Fibroblast of villous mesenchyme (primary cell): ENCODE measurements around the gene HUNK. TPM values are rescaled to one million over a fixed set of nuclear protein-coding genes. Genes with fewer than 3 reads are reported as not detected.

ENCODE experiments used
- DNase-seq: peaks from one replicate; pipeline ENCODE4 v3.0.0-alpha.2; 2010; ENCODE audit warnings: low read depth
- H3K4me3 ChIP-seq: 2 replicates; pipeline ENCODE4 v1.5.1; 2011; ENCODE audit warnings: low read depth, mild to moderate bottlenecking, low read length
- total RNA-seq: library from RNA; depleted of rRNA; stranded (reverse); fragments of >200 nt; gene quantifications from 2 replicates; pipeline ENCODE4 v1.2.3, GENCODE V29; 2012
- TF ChIP-seq, protein P1 (sequence below): IDR thresholded peaks from 2 replicates; pipeline ENCODE4 v1.5.1; 2012; ENCODE audit warnings: low read depth, mild to moderate bottlenecking, low read length; ENCODE audit not compliant: insufficient read depth

HUNK gene
- total RNA-seq, 1 donor: 1.3 TPM

DNA sequence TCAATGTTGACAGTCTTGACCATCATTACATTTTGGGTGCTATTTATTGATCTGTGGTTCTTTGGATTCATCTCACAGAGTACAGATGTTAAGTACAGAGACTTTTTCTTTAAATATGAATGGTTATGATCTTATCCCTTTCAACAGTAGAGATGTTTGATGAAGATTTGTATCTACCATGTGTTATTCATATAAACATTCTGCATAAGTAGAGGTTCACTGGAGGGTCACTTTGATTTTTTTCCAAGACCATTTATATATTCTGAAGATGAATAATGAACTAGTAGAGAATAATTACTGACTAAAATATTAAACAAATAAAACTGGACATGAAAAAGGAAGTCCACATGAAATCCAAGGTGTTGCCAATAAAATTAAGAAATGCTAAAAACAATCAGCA lies 28.6 kb upstream of the HUNK start:
- no peak overlapping the region for H3K4me3 ChIP-seq
- TF ChIP-seq, protein P1, sequence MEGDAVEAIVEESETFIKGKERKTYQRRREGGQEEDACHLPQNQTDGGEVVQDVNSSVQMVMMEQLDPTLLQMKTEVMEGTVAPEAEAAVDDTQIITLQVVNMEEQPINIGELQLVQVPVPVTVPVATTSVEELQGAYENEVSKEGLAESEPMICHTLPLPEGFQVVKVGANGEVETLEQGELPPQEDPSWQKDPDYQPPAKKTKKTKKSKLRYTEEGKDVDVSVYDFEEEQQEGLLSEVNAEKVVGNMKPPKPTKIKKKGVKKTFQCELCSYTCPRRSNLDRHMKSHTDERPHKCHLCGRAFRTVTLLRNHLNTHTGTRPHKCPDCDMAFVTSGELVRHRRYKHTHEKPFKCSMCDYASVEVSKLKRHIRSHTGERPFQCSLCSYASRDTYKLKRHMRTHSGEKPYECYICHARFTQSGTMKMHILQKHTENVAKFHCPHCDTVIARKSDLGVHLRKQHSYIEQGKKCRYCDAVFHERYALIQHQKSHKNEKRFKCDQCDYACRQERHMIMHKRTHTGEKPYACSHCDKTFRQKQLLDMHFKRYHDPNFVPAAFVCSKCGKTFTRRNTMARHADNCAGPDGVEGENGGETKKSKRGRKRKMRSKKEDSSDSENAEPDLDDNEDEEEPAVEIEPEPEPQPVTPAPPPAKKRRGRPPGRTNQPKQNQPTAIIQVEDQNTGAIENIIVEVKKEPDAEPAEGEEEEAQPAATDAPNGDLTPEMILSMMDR: no peak

DNA sequence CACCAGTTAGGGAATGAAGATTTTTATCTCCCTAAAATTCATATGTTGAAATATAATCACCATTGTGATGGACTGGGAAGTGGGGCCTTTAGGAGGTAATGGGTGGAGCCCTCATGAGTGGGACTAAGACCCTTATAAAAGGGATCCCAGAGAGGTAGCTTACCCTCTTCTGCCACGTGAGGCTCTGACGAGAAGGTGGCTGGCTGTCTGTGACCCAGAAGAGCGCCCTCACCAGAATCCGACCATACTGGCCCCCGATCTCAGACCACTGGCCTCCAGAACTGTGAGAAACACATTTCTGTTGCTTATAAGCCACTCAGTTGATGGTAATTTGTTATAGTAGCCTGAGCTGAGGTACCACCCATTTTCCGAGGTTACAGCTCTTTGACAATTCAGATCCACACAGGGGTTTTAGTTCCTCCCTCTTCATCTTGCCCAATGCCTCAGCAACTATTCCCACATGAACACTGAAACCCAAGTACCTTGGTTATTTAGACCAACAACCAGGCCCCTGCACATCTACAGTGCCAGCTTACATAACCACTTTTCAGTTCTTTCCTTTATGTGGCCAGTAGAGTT lies 27.6 kb upstream of the HUNK start:
- no peak overlapping the region for H3K4me3 ChIP-seq
- TF ChIP-seq, protein P1: no peak
- DNase-seq: no peak

More for the DNA sequence above, 28.6 kb upstream of the HUNK start:
- DNase-seq: no peak

DNA sequence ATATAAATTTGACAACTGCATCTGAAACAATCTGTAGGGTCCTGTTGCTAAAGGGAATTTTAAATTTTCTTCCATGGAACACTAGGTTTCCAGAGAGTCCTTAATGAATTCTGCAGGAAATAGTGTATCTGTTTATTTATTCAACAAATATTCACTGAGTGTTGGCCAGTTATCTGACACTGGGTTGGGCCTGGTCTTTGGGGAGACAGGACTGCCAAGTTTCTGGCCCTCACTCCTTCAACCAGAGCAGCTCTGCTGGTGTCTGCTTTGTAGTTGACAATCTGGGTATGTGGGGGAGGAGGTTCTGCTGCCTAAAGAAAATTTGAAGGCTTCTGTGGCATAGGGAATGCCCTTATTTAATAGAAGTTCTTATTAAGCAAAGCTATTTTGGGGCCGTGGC lies 26.1 kb upstream of the HUNK start:
- no peak overlapping the region for H3K4me3 ChIP-seq
- no peak for DNase-seq
- TF ChIP-seq, protein P1: no peak

DNA sequence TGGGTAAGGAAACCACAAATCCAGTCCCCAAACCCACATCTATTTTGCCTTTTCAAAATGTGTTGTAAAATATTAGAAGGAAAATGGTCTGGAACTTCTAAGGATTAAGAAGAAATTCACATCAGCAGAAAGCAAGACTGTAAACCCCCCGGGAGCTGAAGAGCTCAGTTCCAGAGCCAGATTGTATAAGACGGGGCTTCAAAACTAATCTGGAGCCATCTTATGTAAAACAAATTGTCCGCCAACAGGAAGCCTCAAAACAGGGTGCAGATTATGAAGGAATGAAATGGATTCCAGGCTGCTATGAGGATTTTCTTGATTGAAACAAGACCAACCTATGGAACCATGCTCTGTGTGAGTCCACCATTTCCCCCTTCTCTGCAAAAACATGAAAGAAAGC lies 25.1 kb upstream of the HUNK start:
- TF ChIP-seq, protein P1: no peak

DNA sequence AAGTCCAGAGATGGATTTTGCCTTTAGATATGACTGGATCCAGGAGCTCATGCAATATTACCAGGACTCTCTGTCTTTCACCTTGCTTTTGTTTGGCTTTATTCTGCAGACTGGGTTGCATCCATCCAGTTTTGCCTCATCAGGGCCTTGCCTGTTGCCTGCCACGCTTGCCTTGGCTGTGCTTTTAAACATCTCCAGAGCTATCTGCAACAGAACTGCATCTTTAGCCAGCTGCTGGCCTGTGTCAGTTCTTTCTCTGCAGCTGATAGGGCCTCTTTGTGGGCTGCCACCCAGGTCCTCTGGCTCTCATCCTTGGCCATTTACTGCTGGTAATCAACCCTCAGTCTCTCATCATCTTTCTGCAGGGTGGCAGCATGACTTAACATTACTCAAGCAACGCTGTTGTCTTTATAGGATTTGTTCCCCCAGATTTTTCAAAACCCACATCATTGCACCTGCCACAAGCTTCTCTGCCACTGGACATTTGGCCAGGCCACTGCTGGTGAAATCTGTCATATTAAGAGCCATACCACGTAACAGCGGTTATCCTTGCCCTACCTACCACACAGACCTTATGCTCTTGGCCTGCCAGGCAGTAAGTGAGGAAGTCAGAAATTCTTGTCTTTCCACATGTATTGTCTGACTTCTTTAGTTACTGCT lies 24.4 kb upstream of the HUNK start:
- DNase-seq: no peak
- TF ChIP-seq, protein P1: no peak

More for the DNA sequence above, 25.1 kb upstream of the HUNK start:
- no peak for DNase-seq
- no peak overlapping the region for H3K4me3 ChIP-seq

DNA sequence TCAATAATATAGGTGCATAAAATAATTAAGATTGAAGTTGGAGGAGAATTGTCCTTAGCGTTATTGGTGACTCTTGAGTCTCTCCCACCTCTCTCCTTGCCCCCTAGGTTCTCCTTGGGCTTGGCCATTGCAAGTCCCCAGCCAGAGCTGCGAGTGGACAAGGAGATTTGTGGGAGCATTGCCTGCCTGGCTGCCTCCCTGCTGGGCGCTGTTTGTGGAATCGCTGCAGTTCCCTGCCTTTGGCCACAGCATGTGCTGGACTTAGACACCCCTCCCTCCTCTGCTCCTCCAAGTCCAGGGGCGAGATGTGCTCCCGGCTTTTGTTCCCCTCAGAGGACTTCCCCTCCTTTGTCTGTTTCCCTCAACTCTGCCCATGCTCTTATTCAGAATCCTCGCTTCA lies 21.9 kb upstream of the HUNK start:
- DNase-seq: no peak
- H3K4me3 ChIP-seq: no peak overlapping the region
- TF ChIP-seq, protein P1: no peak

More for the DNA sequence above, 24.4 kb upstream of the HUNK start:
- H3K4me3 ChIP-seq: no peak overlapping the region
